Osteocyte (in vitro differentiated cells): Measurements from ENCODE around the gene RARA. TPM values are rescaled to one million over a fixed set of nuclear protein-coding genes. Genes with fewer than 3 reads are reported as not detected.

Experiments
- DNase-seq: peaks from one replicate; pipeline ENCODE4 v3.0.0; 2021; ENCODE audit warnings: mixed read lengths; ENCODE audit not compliant: unreplicated experiment; ENCODE audit errors: extremely low spot score
- H3K27ac Mint-ChIP-seq: one replicate; pipeline ENCODE4 v1.8.0; 2021; ENCODE audit warnings: mild to moderate bottlenecking, mixed read lengths; ENCODE audit not compliant: unreplicated experiment
- H3K27me3 Mint-ChIP-seq: one replicate; pipeline ENCODE4 v1.8.0; 2021; ENCODE audit warnings: mixed read lengths; ENCODE audit not compliant: unreplicated experiment
- H3K36me3 Mint-ChIP-seq: one replicate; pipeline ENCODE4 v1.8.0; 2021; ENCODE audit warnings: mixed read lengths; ENCODE audit not compliant: unreplicated experiment
- H3K4me1 Mint-ChIP-seq: one replicate; pipeline ENCODE4 v1.8.0; 2021; ENCODE audit warnings: mixed read lengths; ENCODE audit not compliant: unreplicated experiment
- H3K4me3 Mint-ChIP-seq: one replicate; pipeline ENCODE4 v1.8.0; 2021; ENCODE audit warnings: mild to moderate bottlenecking, moderate library complexity, mixed read lengths; ENCODE audit not compliant: unreplicated experiment
- H3K9me3 Mint-ChIP-seq: one replicate; pipeline ENCODE4 v1.8.0; 2021; ENCODE audit warnings: mixed read lengths; ENCODE audit not compliant: unreplicated experiment
- total RNA-seq: library from RNA; stranded (reverse); gene quantifications from 2 replicates; pipeline ENCODE4 v1.2.1, GENCODE V29; 2021
- TF ChIP-seq, protein P1 (sequence below): fragments of 200-600 bp; sonication (generic); IDR thresholded peaks from 2 replicates; pipeline ENCODE4 v1.5.0; 2021; ENCODE audit warnings: antibody characterized with exemption, mild to moderate bottlenecking, moderate library complexity

RARA gene
- total RNA-seq, 1 donor from 2014 or later: 62.6 TPM

DNA sequence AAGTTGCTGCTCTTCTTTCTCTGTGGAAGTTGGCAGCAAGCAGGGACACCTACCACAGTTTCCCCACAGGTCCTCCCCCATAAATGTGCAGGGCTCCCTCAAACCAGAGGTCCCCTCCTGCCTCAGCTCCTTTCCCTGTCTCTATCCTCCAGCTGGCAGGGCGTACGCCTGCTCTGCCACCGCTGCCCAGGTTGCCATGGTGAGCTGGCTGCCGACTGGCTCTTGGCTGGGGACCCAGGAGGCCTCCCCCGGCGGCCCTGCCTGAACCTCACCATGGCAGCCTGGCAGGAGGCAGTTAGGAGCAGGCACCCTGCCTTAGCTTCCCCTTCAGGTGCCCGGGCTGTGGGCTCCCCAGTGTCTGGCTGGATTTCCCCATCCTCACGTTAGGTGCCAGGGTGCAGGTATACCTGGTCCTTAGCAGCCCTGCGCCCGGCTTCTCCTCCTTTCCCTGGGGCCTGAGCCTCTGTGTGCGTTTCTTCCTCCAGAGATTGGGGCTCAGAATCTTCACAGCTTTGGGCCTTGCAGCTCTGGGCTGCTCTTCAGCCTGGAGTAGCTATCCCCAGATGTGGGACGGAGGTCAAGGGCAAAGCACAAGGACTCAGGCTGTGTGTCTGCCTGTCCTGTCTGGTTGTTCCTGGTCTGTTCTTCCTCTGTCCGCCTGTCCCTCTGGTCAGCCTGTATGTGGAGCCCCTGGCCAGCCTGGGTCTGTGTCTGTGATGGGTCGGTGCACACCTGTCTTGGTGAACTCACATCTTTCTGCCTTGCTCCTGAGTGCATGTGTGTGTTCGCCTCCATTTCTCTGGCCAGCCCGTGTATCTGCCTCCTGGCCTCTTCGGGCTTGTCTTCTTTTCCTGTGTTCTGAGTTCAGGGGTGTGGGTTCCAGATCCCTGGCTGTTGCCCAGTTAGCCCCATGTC is 39.8 kb downstream of the RARA start:
- H3K36me3 Mint-ChIP-seq: peaks cover 29% of the 10 kb centered on the region
- DNase-seq: no peak
- peak overlapping the region; percentile 16 for H3K27ac Mint-ChIP-seq
- peaks cover 68% of the 10 kb centered on the region for H3K4me1 Mint-ChIP-seq
- H3K27me3 Mint-ChIP-seq: no peaks in the 10 kb centered on the region
- TF ChIP-seq, protein P1, sequence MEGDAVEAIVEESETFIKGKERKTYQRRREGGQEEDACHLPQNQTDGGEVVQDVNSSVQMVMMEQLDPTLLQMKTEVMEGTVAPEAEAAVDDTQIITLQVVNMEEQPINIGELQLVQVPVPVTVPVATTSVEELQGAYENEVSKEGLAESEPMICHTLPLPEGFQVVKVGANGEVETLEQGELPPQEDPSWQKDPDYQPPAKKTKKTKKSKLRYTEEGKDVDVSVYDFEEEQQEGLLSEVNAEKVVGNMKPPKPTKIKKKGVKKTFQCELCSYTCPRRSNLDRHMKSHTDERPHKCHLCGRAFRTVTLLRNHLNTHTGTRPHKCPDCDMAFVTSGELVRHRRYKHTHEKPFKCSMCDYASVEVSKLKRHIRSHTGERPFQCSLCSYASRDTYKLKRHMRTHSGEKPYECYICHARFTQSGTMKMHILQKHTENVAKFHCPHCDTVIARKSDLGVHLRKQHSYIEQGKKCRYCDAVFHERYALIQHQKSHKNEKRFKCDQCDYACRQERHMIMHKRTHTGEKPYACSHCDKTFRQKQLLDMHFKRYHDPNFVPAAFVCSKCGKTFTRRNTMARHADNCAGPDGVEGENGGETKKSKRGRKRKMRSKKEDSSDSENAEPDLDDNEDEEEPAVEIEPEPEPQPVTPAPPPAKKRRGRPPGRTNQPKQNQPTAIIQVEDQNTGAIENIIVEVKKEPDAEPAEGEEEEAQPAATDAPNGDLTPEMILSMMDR: no peak
- H3K9me3 Mint-ChIP-seq: no peaks in the 10 kb centered on the region
- no peak overlapping the region for H3K4me3 Mint-ChIP-seq

DNA sequence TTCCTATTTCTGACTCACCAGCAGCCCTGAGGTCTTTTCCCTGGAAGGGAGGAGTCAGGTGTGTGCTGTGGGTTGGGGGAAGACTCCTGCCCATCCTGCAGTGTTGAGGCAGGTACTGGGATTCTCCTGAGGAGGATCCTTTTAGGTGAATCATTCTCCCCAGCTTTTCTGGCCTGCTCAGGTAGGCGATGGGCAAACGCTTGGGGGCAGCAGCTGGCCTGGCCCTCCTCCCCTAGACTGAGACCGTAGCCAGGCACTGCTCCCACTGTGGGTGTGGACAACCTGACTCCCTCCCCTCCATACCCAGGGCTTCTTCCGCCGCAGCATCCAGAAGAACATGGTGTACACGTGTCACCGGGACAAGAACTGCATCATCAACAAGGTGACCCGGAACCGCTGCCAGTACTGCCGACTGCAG is 40.5 kb downstream of the RARA start:
- DNase-seq: no peak
- H3K27ac Mint-ChIP-seq: no peak overlapping the region
- peaks cover 61% of the 10 kb centered on the region for H3K4me1 Mint-ChIP-seq
- TF ChIP-seq, protein P1: no peak
- no peaks in the 10 kb centered on the region for H3K27me3 Mint-ChIP-seq
- no peaks in the 10 kb centered on the region for H3K9me3 Mint-ChIP-seq
- H3K4me3 Mint-ChIP-seq: no peak overlapping the region
- H3K36me3 Mint-ChIP-seq: peaks cover 32% of the 10 kb centered on the region

GRCh38 chr17:40349895-40350688 is 41.1 kb downstream of the RARA start:
- peaks cover 58% of the 10 kb centered on the region for H3K4me1 Mint-ChIP-seq
- no peaks in the 10 kb centered on the region for H3K27me3 Mint-ChIP-seq
- TF ChIP-seq, protein P1: no peak
- no peaks in the 10 kb centered on the region for H3K9me3 Mint-ChIP-seq
- peak overlapping the region; percentile 18 for H3K27ac Mint-ChIP-seq
- no peak for DNase-seq
- peaks cover 32% of the 10 kb centered on the region for H3K36me3 Mint-ChIP-seq
- no peak overlapping the region for H3K4me3 Mint-ChIP-seq

DNA sequence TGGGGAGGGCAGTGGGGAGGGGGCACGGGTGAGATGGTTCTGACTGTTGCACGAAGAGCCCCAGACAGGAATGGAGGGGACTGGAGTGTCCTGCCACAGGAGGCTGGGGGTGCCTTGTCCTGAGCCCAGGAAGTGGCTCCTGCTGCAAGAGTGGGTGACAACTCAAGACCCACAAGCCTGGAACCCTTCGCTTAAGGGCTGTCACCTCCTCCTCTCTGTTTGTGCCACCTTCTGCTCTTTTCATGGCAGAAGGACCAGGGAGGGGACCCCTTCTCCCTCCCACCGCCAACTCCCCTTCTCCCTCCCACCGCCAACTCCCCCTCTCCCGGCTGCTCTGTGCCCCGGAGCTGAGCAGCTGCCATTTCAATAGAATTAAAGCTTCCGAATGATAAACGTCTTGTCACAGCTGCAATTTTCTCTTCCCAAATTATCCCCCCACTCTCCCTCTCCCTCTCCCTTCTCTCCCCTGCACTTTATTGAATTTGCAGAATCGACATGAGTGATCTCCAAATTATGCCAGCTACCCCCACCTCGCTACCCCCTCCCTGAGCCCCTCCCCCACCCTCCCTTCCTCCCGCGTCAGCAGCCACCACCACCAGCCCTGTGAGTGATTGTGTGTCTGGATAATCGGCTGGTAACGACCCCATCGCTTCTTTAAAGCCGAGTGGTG is 41.8 kb downstream of the RARA start:
- H3K4me3 Mint-ChIP-seq: no peak overlapping the region
- TF ChIP-seq, protein P1: no peak
- no peaks in the 10 kb centered on the region for H3K9me3 Mint-ChIP-seq
- H3K4me1 Mint-ChIP-seq: peaks cover 52% of the 10 kb centered on the region
- H3K27ac Mint-ChIP-seq: no peak overlapping the region
- H3K36me3 Mint-ChIP-seq: peaks cover 35% of the 10 kb centered on the region
- no peaks in the 10 kb centered on the region for H3K27me3 Mint-ChIP-seq
- no peak for DNase-seq
